C4-2B (cell line): ENCODE data around the gene ZCCHC2.

Experiments used
- CTCF ChIP-seq: fragments of 450-650 bp; conservative IDR thresholded peaks from 2 replicates; pipeline ENCODE4 v1.5.1; 2017; ENCODE audit warnings: mild to moderate bottlenecking
- ZFX ChIP-seq: fragments of 450-650 bp; IDR thresholded peaks from 2 replicates; pipeline ENCODE4 v1.6.1; 2017

- no peak for TF ChIP-seq CTCF
- TF ChIP-seq ZFX, result no peak
Observed at GRCh38 chr18:62514570-62514969, 8.3 kb upstream of the ZCCHC2 start.
